Peyer's patch (tissue), 4 donors: Measurements from ENCODE around the gene EIF4G1.

Experiments
- POLR2A ChIP-seq, 2 donors: fragments of 450-650 bp; IDR thresholded peaks; one replicate each; pipeline ENCODE4 v1.5.1; 2017; ENCODE audit warnings: antibody characterized with exemption in 2 of 2, mild to moderate bottlenecking in 2 of 2, moderate library complexity in 2 of 2
- TF ChIP-seq, protein P1 (sequence below), 6 experiments: fragments of 450-650 bp in 4 of 6; fragments of 200-600 bp in 2 of 6; sonication (generic) in 1 of 6; IDR thresholded peaks; one replicate each; pipeline ENCODE4 v1.5.1; 2017 to 2019; ENCODE audit warnings: antibody characterized with exemption in 6 of 6, mild to moderate bottlenecking in 3 of 6, moderate library complexity in 1 of 6

DNA sequence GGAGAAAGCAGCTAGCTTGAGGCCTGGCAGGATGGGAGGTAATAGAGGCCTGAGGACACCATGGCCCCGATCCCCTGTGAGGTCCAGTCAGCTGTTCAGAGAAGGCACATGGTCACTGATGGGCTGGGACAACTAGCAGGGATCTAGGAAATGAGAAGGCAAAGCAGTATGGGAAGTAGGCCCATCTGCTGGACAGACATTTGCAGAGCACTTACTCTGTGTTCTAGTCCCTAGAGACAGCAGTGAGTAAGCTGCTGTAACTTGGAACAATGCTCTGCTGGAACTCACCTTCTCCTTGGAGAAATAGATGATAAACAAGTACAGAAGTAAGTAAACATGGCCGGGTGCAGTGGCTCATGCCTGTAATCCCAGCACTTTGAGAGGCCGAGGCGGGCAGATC, 31.5 kb upstream of the EIF4G1 start:
- TF ChIP-seq, protein P1, sequence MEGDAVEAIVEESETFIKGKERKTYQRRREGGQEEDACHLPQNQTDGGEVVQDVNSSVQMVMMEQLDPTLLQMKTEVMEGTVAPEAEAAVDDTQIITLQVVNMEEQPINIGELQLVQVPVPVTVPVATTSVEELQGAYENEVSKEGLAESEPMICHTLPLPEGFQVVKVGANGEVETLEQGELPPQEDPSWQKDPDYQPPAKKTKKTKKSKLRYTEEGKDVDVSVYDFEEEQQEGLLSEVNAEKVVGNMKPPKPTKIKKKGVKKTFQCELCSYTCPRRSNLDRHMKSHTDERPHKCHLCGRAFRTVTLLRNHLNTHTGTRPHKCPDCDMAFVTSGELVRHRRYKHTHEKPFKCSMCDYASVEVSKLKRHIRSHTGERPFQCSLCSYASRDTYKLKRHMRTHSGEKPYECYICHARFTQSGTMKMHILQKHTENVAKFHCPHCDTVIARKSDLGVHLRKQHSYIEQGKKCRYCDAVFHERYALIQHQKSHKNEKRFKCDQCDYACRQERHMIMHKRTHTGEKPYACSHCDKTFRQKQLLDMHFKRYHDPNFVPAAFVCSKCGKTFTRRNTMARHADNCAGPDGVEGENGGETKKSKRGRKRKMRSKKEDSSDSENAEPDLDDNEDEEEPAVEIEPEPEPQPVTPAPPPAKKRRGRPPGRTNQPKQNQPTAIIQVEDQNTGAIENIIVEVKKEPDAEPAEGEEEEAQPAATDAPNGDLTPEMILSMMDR (IDR thresholded peaks at IDR 0.05), result no peak
- no peak for TF ChIP-seq POLR2A (IDR thresholded peaks at IDR 0.05)
